Endodermal cell (in vitro differentiated cells): Measurements from ENCODE around the gene ST6GAL1. TPM values are rescaled to one million over a fixed set of nuclear protein-coding genes. Genes with fewer than 3 reads are reported as not detected.

Experiments used
- DNase-seq: peaks from one replicate; pipeline ENCODE4 v3.0.0-alpha.2; 2017
- H3K27ac ChIP-seq: 2 replicates; pipeline ENCODE4 v1.5.1; 2013; ENCODE audit warnings: mild to moderate bottlenecking, low read depth, low read length, moderate library complexity
- H3K27me3 ChIP-seq: 2 replicates; pipeline ENCODE4 v1.6.1; 2013; ENCODE audit warnings: mild to moderate bottlenecking, low read length, moderate library complexity; ENCODE audit not compliant: insufficient read depth, control insufficient read depth, poor library complexity, severe bottlenecking
- H3K36me3 ChIP-seq: 2 replicates; pipeline ENCODE4 v1.7.0; 2013; ENCODE audit warnings: mild to moderate bottlenecking, low read length, moderate library complexity; ENCODE audit not compliant: control insufficient read depth, insufficient read depth
- H3K4me1 ChIP-seq: one replicate; pipeline ENCODE4 v1.7.0; 2013; ENCODE audit warnings: low read length; ENCODE audit not compliant: control insufficient read depth, insufficient read depth
- H3K4me3 ChIP-seq: 2 replicates; pipeline ENCODE4 v1.5.1; 2013; ENCODE audit warnings: mild to moderate bottlenecking, low read length, moderate library complexity
- H3K9ac ChIP-seq: 2 replicates; pipeline ENCODE4 v1.6.1; 2013; ENCODE audit warnings: mild to moderate bottlenecking, low read length, moderate library complexity; ENCODE audit not compliant: poor library complexity, severe bottlenecking; ENCODE audit errors: extremely low read depth
- H3K9me3 ChIP-seq: 2 replicates; pipeline ENCODE4 v1.6.1; 2013; ENCODE audit warnings: mild to moderate bottlenecking, low read length, moderate library complexity; ENCODE audit not compliant: control insufficient read depth
- H3K27ac Mint-ChIP-seq: 2 replicates; pipeline ENCODE4 v1.8.0; 2020; ENCODE audit warnings: mixed read lengths
- H3K27me3 Mint-ChIP-seq: 2 replicates; pipeline ENCODE4 v1.8.0; 2021; ENCODE audit warnings: mild to moderate bottlenecking, mixed read lengths; ENCODE audit not compliant: insufficient read depth
- H3K36me3 Mint-ChIP-seq: 2 replicates; pipeline ENCODE4 v1.8.0; 2020; ENCODE audit warnings: low read depth, mixed read lengths
- H3K4me1 Mint-ChIP-seq: 2 replicates; pipeline ENCODE4 v1.8.0; 2020; ENCODE audit warnings: mixed read lengths
- H3K4me3 Mint-ChIP-seq: 2 replicates; pipeline ENCODE4 v1.8.0; 2020; ENCODE audit warnings: mild to moderate bottlenecking, moderate library complexity, mixed read lengths
- H3K9me3 Mint-ChIP-seq: 2 replicates; pipeline ENCODE4 v1.8.0; 2020; ENCODE audit warnings: mild to moderate bottlenecking, mixed read lengths
- WGBS, 2 experiments: methylation state at CpG; one replicate each; pipeline versions ENCODE4 v1.1.5 to v1.1.7; 2013; ENCODE audit warnings: missing lambda C conversion rate in 2 of 2, mixed read lengths in 1 of 2; ENCODE audit not compliant: insufficient coverage in 1 of 2, insufficient read length in 1 of 2; 5-methylcytosine and 5-hydroxymethylcytosine counted together
- total RNA-seq, 2 donors: library from RNA; stranded (reverse); fragmentation: NEBNext Ultra II Directional in 1 of 2; extraction: Animal tissue kit (Norgen Biotek cat#: 25700) in 1 of 2; gene quantifications; 2 replicates in 1 of 2; 3 replicates in 1 of 2; pipeline ENCODE4 v1.2.1, GENCODE V29; 2021
- TF ChIP-seq, protein P1 (sequence below): fragments of 200-600 bp; sonication (generic); conservative IDR thresholded peaks from 2 replicates; pipeline ENCODE4 v1.5.0; 2021; ENCODE audit warnings: antibody characterized with exemption, mild to moderate bottlenecking

Gene ST6GAL1
- total RNA-seq, 2 donors from 2014 or later, result 79.3 to 82.4 TPM

DNA sequence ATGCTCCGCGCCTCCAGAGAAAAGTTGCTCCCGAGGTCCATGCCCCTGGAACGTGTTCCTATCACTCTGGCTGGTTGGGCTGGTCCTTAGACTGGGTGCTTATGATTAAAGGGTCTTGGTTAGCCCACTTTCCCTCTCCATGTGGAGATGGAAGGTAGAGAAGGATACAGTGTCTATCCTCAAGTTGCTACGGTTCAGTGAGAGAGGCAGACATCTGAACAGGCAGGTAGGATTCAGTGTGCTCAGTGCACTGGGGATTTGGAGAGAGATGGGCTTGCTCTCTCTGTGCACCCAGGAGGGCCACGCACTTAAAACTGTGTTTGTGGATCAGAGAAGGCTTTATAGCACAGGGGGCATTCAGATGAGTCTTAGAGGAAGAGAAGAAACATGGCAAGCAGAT is 146.0 kb downstream of the ST6GAL1 start:
- no peaks in the 10 kb centered on the region for H3K27me3 Mint-ChIP-seq
- H3K36me3 ChIP-seq, result peaks cover 65% of the 10 kb centered on the region

DNA sequence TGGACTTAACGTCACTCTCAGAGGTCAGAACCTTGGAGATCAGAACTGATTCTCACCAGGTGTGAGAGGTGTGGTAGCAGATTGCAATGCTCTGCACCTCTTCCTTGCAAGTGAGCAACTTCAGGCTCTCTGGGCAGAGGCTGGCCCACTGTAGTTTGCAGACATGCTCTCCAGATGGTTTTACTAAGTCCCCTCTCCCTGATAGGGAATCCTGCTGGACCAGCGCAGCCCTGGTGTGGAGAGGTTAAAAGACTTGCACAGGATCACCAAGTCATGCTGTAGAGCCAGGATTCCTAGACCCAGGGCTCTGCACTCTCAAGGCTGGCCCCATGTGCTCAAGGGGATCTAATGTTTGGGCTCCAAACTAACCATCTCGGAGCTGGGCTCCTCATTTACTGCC is 146.8 kb downstream of the ST6GAL1 start:
- Histone ChIP-seq H3K27ac (no peak overlapping the region), H3K9ac (no peak overlapping the region), H3K9me3 (no peaks in the 10 kb centered on the region), H3K36me3 (peaks cover 64% of the 10 kb centered on the region), H3K4me1 (no peaks in the 10 kb centered on the region), H3K4me3 (no peak overlapping the region), H3K27me3 (no peaks in the 10 kb centered on the region)
- DNase-seq, result no peak
- Mint-ChIP-seq H3K9me3 (no peaks in the 10 kb centered on the region), H3K27me3 (no peaks in the 10 kb centered on the region), H3K4me1 (peaks cover 2% of the 10 kb centered on the region), H3K27ac (no peak overlapping the region), H3K4me3 (no peak overlapping the region), H3K36me3 (peaks cover 49% of the 10 kb centered on the region)
- 89 to 100% methylated on average over 2 to 3 of the region's 3 CpGs for WGBS, 2 experiments
- TF ChIP-seq, protein P1, sequence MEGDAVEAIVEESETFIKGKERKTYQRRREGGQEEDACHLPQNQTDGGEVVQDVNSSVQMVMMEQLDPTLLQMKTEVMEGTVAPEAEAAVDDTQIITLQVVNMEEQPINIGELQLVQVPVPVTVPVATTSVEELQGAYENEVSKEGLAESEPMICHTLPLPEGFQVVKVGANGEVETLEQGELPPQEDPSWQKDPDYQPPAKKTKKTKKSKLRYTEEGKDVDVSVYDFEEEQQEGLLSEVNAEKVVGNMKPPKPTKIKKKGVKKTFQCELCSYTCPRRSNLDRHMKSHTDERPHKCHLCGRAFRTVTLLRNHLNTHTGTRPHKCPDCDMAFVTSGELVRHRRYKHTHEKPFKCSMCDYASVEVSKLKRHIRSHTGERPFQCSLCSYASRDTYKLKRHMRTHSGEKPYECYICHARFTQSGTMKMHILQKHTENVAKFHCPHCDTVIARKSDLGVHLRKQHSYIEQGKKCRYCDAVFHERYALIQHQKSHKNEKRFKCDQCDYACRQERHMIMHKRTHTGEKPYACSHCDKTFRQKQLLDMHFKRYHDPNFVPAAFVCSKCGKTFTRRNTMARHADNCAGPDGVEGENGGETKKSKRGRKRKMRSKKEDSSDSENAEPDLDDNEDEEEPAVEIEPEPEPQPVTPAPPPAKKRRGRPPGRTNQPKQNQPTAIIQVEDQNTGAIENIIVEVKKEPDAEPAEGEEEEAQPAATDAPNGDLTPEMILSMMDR, result no peak

More for the DNA sequence above, 146.0 kb downstream of the ST6GAL1 start:
- no peaks in the 10 kb centered on the region for H3K27me3 ChIP-seq
- Mint-ChIP-seq H3K27ac (no peak overlapping the region), H3K36me3 (peaks cover 50% of the 10 kb centered on the region), H3K4me1 (peaks cover 2% of the 10 kb centered on the region), H3K9me3 (no peaks in the 10 kb centered on the region), H3K4me3 (no peak overlapping the region)
- H3K27ac ChIP-seq, result no peak overlapping the region
- no peaks in the 10 kb centered on the region for H3K9me3 ChIP-seq
- H3K4me1 ChIP-seq, result no peaks in the 10 kb centered on the region
- DNase-seq, result no peak
- H3K9ac ChIP-seq, result no peak overlapping the region
- H3K4me3 ChIP-seq, result no peak overlapping the region
- TF ChIP-seq, protein P1, result no peak
- WGBS, 2 experiments, result 92 to 100% methylated on average over 3 to 6 of the region's 6 CpGs

DNA sequence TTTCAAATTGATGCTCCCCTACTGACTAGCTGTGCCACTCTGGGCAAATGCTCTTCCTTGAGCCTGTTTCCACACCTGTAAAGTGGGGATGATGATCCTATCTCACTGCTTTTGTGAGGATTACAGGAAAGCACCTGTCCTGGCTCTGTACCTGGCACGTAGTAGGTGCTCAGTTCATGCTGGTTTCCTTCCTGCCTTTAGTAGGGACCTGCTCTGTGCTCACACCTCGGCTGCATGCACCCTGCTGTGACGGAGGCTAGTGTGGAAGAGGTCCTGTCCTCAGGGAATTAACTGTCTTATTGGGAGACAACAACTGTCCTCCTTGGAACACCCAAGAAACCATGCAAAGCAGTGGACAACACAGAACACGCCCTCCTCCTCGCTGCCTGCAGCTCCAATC is 147.2 kb downstream of the ST6GAL1 start:
- no peaks in the 10 kb centered on the region for H3K4me1 ChIP-seq
- no peak overlapping the region for H3K27ac ChIP-seq
- 90 to 98% methylated on average over 1 to 5 of the region's 5 CpGs for WGBS, 2 experiments
- Mint-ChIP-seq H3K36me3 (peaks cover 48% of the 10 kb centered on the region), H3K9me3 (no peaks in the 10 kb centered on the region), H3K4me1 (peaks cover 2% of the 10 kb centered on the region), H3K27me3 (no peaks in the 10 kb centered on the region), H3K4me3 (no peak overlapping the region), H3K27ac (peak overlapping the region; percentile 73)
- H3K9me3 ChIP-seq, result no peaks in the 10 kb centered on the region
- no peaks in the 10 kb centered on the region for H3K27me3 ChIP-seq
- H3K4me3 ChIP-seq, result no peak overlapping the region
- DNase-seq, result no peak
- H3K36me3 ChIP-seq, result peaks cover 60% of the 10 kb centered on the region
- TF ChIP-seq, protein P1, result no peak
- no peak overlapping the region for H3K9ac ChIP-seq
